COR-L47 (cell line): Measurements from ENCODE around the gene WNT8A.

Source experiments
- DNase-seq: peaks from one replicate; lab custom pipeline; 2025; lab: John Stamatoyannopoulos, UW

Gene WNT8A

GRCh38 chr5:138140268-138140667 is 56.4 kb downstream of the WNT8A start:
- no peak for DNase-seq
